A673 (cell line): ENCODE data around the gene MYCBPAP. TPM values are rescaled to one million over a fixed set of nuclear protein-coding genes. Genes with fewer than 3 reads are reported as not detected.

Experiments
- BruUV-seq: library from RNA; stranded (reverse); fragments of 400-500 nt; replicated peaks from 2 replicates; lab custom pipeline; 2021; lab: Mats Ljungman, UMichigan
- CTCF ChIA-PET: fragments of 300-600 bp; sonication (Branson Sonifier 250); formaldehyde crosslinking; loops from one replicate; lab custom pipeline; 2022; ENCODE audit warnings: antibody characterized with exemption; lab: Charles Lee
- POLR2A ChIA-PET: fragments of 300-600 bp; sonication (Branson Sonifier 250); formaldehyde crosslinking; loops from one replicate; lab custom pipeline; 2022; ENCODE audit warnings: antibody characterized with exemption; ENCODE audit not compliant: low non-redundant PET; lab: Charles Lee
- DNase-seq: peaks from one replicate; pipeline ENCODE4 v3.0.0-alpha.2; 2015; ENCODE audit warnings: low spot score
- H3K27ac ChIP-seq: fragments of 200-600 bp; sonication (generic); 2 replicates; pipeline ENCODE4 v1.5.1; 2016; ENCODE audit warnings: mixed run types, low read depth, mild to moderate bottlenecking, mixed read lengths, antibody characterized with exemption, low read length; ENCODE audit not compliant: poor library complexity, severe bottlenecking
- H3K27me3 ChIP-seq: fragments of 200-600 bp; sonication (generic); replicated peaks from 2 replicates; pipeline ENCODE4 v1.6.1; 2017; ENCODE audit warnings: mixed run types, low read depth, mild to moderate bottlenecking, mixed read lengths, antibody characterized with exemption, low read length; ENCODE audit not compliant: insufficient read depth, poor library complexity
- H3K36me3 ChIP-seq: fragments of 200-600 bp; sonication (generic); 2 replicates; pipeline ENCODE4 v1.6.1; 2016; ENCODE audit warnings: mixed run types, mild to moderate bottlenecking, mixed read lengths, antibody characterized with exemption, low read length; ENCODE audit not compliant: insufficient read depth, poor library complexity, severe bottlenecking
- H3K4me1 ChIP-seq: fragments of 200-600 bp; sonication (generic); 2 replicates; pipeline ENCODE4 v1.6.1; 2017; ENCODE audit warnings: mixed run types, mild to moderate bottlenecking, mixed read lengths, antibody characterized with exemption, low read length; ENCODE audit not compliant: insufficient read depth, poor library complexity, severe bottlenecking
- H3K4me3 ChIP-seq: fragments of 200-600 bp; sonication (generic); 2 replicates; pipeline ENCODE4 v1.5.1; 2016; ENCODE audit warnings: low read depth, mixed run types, mild to moderate bottlenecking, mixed read lengths, low read length; ENCODE audit not compliant: poor library complexity, severe bottlenecking
- H3K9me3 ChIP-seq: fragments of 200-600 bp; sonication (generic); 2 replicates; pipeline ENCODE4 v1.6.1; 2016; ENCODE audit warnings: mixed run types, low read depth, mild to moderate bottlenecking, mixed read lengths, antibody characterized with exemption, low read length; ENCODE audit not compliant: poor library complexity, severe bottlenecking
- EZH2 ChIP-seq: fragments of 200-600 bp; sonication (generic); IDR thresholded peaks from 2 replicates; pipeline ENCODE4 v1.6.1; 2017; ENCODE audit warnings: borderline replicate concordance, low read depth, mild to moderate bottlenecking, mixed read lengths, antibody characterized with exemption, low read length; ENCODE audit not compliant: poor library complexity, severe bottlenecking
- intact Hi-C: fragments of 100-400 bp; cut with micrococcal nuclease; formaldehyde crosslinking; loops from one replicate; pipeline ENCODE4 v1.10.0; 2022; ENCODE audit not compliant: unreplicated experiment
- total RNA-seq: library from RNA; stranded (reverse); gene quantifications from 2 replicates; pipeline ENCODE4 v1.2.3, GENCODE V29; 2021
- TF ChIP-seq, protein P1 (sequence below): fragments of 300-800, 200-600 bp; sonication (generic); conservative IDR thresholded peaks from 2 replicates; pipeline ENCODE4 v1.5.1; 2017; ENCODE audit warnings: low read depth, mild to moderate bottlenecking, antibody characterized with exemption, low read length, moderate library complexity, mixed read lengths

The MYCBPAP gene
- total RNA-seq, 1 experiment from 2014 or later, result 0.92 TPM

DNA sequence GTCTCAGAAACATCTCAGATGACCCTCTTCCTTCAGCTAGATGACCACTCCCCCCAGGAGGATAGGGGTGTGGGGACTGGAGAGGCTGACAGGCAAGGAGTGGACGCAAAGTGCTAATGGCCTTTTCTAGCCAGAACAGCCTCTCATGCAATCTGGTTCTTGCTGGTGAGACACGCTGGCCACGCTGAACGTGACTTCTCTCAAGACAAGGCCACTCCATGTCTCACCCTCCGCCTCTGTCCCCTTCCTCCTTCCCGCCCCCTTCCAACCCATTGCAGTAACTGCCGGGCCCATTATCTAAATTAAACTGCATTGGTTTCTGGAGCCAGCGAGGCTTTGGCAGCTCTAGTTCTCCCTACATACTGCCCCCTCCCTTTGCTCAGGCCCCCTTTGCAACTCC is 61.8 kb downstream of the MYCBPAP start:
- Histone ChIP-seq H3K9me3 (no peaks in the 10 kb centered on the region), H3K27ac (no peak overlapping the region), H3K4me3 (no peak overlapping the region), H3K36me3 (no peaks in the 10 kb centered on the region), H3K4me1 (peaks cover 18% of the 10 kb centered on the region), H3K27me3 (no peaks in the 10 kb centered on the region)
- TF ChIP-seq, protein P1, sequence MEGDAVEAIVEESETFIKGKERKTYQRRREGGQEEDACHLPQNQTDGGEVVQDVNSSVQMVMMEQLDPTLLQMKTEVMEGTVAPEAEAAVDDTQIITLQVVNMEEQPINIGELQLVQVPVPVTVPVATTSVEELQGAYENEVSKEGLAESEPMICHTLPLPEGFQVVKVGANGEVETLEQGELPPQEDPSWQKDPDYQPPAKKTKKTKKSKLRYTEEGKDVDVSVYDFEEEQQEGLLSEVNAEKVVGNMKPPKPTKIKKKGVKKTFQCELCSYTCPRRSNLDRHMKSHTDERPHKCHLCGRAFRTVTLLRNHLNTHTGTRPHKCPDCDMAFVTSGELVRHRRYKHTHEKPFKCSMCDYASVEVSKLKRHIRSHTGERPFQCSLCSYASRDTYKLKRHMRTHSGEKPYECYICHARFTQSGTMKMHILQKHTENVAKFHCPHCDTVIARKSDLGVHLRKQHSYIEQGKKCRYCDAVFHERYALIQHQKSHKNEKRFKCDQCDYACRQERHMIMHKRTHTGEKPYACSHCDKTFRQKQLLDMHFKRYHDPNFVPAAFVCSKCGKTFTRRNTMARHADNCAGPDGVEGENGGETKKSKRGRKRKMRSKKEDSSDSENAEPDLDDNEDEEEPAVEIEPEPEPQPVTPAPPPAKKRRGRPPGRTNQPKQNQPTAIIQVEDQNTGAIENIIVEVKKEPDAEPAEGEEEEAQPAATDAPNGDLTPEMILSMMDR, result no peak
- TF ChIP-seq EZH2, result no peak
- intact Hi-C loops, result no loop called here
- CTCF ChIA-PET, result interaction anchor here (0.6 kb wide), 1 partner anchor 409 kb away, joined by 6 read pairs; no protein-coding TSS in a partner anchor
- DNase-seq, result no peak
- no TSS peak for BruUV-seq
- POLR2A ChIA-PET, result no interaction called here

- DNase-seq, result no peak
- ChIA-PET CTCF (interaction anchor here (0.6 kb wide), 1 partner anchor 408 kb away, joined by 6 read pairs; no protein-coding TSS in a partner anchor), POLR2A (interaction anchor here (0.6 kb wide), 1 partner anchor 14 kb away, joined by 6 read pairs; no protein-coding TSS in a partner anchor)
- Histone ChIP-seq H3K9me3 (no peaks in the 10 kb centered on the region), H3K27me3 (no peaks in the 10 kb centered on the region), H3K36me3 (no peaks in the 10 kb centered on the region), H3K4me1 (peaks cover 14% of the 10 kb centered on the region), H3K4me3 (no peak overlapping the region), H3K27ac (no peak overlapping the region)
- intact Hi-C loops, result no loop called here
- no peak for TF ChIP-seq EZH2
- TF ChIP-seq, protein P1, result no peak
- no TSS peak for BruUV-seq
Observed at GRCh38 chr17:50570528-50570927, 62.3 kb downstream of the MYCBPAP start.

DNA sequence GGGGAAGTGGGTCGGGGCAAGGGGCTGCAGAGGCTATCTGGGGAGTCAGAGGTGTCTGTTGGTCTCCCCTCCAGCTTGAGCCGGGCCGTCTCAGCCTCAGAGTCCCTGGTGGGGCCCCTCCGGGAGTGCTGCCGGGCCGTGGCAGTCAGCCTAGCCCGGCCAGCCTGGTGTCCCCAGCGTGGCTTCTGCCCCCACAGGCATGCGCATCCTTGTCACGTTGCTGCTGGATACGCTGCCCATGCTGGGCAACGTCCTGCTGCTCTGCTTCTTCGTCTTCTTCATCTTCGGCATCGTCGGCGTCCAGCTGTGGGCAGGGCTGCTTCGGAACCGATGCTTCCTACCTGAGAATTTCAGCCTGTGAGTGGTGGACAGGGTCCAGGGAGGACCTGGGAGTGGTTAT is 63.4 kb downstream of the MYCBPAP start:
- CTCF ChIA-PET, result no interaction called here
- no peak for TF ChIP-seq EZH2
- TF ChIP-seq, protein P1, result no peak
- Histone ChIP-seq H3K27ac (no peak overlapping the region), H3K4me3 (no peak overlapping the region), H3K9me3 (no peaks in the 10 kb centered on the region), H3K27me3 (no peaks in the 10 kb centered on the region), H3K36me3 (no peaks in the 10 kb centered on the region), H3K4me1 (peaks cover 8% of the 10 kb centered on the region)
- POLR2A ChIA-PET, result no interaction called here
- BruUV-seq, result no TSS peak
- DNase-seq, result no peak
- intact Hi-C loops, result no loop called here
